ENCODE measurements around the gene TSHZ2.

- no peak for TF ChIP-seq CTCF (IDR thresholded peaks at IDR 0.05)
- TF ChIP-seq POLR2A (IDR thresholded peaks at IDR 0.05) = no peak
These were observed 158.6 kb downstream of the TSHZ2 start for GRCh38 chr20:53130795-53131194.

Measured in vagina (tissue), 2 donors.